HL-60/S4 (cell line): ENCODE data around the gene REEP1.
"Not testable (repeated sequence)": the region's sequence is repeated elsewhere in the genome, so short reads cannot be mapped to it uniquely, and the experiment has no call there.

Source experiments
- in situ Hi-C: fragments of 300-500 bp; cut with MboI; formaldehyde crosslinking; loops from 2 replicates; pipeline ENCODE4 v1.14.3; 2022; ENCODE audit warnings: low sequenced_read_pairs

Gene REEP1

DNA sequence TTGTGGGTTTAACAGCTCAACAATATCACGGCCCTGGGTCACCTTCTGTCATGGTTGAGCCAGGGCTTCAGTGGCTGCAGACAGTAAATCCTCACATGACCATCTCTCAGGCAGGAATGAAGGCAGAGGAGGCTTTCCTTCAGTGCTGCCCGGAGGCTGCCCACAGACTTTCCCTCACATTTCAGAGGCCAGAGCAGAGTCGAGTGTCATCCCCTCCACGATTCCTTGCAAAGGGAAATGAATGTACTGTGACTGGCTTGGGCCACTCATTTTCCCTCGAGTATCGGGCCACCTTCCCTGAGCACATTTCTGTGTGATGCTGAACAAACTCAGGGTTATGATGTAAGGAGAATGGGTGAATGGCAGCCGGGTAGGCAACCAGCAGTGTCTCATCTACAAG lies 10.0 kb upstream of the REEP1 start:
- in situ Hi-C loops, result no loop called here

DNA sequence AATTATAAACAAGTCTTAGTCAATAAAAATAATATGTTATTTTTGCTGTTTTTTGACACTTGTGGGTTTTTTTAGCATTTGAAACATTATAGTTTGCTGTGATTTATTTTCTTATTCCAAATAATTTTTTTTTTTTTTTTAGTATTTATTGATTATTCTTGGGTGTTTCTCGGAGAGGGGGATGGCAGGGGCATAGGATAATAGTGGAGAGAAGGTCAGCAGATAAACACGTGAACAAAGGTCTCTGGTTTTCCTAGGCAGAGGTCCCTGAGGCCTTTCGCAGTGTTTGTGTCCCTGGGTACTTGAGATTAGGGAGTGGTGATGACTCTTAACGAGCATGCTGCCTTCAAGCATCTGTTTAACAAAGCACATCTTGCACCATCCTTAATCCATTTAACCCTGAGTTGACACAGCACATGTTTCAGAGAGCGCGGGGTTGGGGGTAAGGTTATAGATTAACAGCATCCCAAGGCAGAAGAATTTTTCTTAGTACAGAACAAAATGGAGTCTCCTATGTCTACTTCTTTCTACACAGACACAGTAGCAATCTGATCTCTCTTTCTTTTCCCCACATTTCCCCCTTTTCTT lies 8.5 kb upstream of the REEP1 start:
- in situ Hi-C loops, result not testable (repeated sequence)

GRCh38 chr2:86344404-86344803 lies 7.0 kb upstream of the REEP1 start:
- in situ Hi-C loops, result no loop called here

- in situ Hi-C loops, result no loop called here
Observed at GRCh38 chr2:86342488-86342887, 5.1 kb upstream of the REEP1 start.

DNA sequence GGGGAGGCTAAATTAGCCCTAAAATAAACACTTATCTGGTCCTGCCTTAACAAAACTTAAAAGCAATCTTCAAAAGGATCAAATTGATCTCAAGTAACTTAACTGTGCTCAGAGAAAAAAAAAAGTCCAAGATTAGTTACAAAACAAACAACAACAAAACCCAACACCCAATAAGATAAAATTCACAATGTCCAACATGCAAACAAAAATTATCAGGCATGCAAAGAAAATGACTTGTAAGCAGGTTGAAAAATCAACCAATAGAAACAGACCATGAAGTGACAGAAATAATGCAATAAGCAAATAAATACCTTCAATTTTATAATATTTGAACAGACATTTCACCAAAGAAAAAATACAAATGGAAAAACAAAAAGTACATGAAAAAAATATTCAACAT lies 4.0 kb upstream of the REEP1 start:
- in situ Hi-C loops, result no loop called here

- in situ Hi-C loops, result no loop called here
Observed at GRCh38 chr2:86338778-86339295, 1.4 kb upstream of the REEP1 start.

GRCh38 chr2:86336675-86337243 lies 667 bp downstream of the REEP1 start:
- in situ Hi-C loops, result no loop called here

DNA sequence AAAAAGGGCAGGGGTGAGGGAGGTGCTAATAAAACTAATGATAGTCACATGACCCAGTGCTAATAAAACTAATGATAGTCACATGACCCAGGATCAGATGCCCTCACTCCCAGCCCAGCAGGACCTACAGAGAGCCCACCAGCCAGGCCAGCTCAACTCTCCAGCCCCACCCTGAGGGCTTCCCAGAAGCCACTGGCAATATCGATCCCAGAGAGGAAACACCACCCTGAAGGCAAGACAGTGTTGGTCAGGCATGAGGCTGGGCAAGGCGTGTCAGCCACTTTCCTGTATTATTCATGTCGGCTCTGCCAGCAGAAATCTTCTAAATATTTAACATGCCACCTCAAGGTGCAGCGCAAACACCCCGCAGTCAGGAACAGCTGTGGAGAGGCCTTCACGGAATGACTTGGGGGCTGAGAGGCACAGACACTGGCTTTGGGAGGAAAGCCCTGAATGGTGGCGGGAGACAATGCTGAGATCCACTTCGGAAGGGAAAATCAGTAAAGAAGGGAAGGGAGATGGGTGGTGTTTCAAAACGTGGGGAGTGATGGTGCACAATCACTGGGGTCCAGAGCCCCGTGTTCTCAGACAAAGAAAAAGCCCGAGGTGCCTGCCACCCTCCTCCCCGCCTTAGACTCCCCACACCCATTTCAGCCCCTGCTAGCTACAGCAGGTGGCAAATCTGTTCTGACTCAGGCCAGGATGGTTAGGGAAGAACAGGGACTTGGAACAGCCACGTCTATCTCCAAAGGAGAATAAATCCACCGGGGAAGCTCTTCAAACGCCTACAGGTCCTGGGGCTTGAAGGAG lies 1.4 kb downstream of the REEP1 start:
- in situ Hi-C loops, result no loop called here

- in situ Hi-C loops, result no loop called here
Observed at GRCh38 chr2:86333378-86333777, 4.0 kb downstream of the REEP1 start.

DNA sequence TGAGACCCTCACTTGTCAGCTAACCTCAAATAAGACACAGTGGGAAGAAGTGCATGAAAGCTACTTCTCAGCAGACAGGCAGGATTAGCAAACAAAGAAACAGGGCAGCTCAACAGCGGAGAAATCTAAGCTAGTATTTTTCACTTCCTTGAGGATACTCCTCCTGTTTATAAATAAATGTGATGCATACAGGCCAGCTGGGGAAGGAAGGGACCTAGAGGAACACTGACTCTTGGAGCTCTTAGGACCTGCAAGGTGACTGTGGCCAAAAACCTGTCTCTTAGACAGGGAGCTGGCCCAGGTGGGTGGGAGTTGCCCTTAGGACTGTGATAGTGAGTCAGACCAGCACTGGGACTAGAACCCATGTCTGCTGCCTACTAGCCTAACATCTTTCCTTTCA lies 4.8 kb downstream of the REEP1 start:
- in situ Hi-C loops, result no loop called here

DNA sequence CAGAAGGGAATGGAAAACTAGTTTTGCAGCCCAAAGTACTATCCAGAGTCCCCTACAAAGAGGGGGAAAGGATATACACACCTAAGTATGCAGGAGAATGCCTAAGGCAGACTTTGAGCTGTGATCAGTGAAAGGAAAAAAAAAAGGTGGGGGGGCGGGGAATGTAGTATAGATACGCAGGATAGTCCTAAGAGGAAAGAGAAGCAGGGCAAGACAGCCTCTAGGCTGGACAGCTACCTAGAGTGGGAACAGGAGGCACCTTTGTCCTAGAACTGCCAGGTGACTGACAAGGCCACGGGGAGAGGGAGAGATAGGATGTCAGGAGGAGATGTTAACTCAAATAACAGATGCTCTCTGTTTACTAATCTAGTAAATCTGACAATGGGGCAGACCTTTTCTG lies 6.0 kb downstream of the REEP1 start:
- in situ Hi-C loops, result no loop called here

GRCh38 chr2:86330001-86330400 lies 7.4 kb downstream of the REEP1 start:
- in situ Hi-C loops, result no loop called here

DNA sequence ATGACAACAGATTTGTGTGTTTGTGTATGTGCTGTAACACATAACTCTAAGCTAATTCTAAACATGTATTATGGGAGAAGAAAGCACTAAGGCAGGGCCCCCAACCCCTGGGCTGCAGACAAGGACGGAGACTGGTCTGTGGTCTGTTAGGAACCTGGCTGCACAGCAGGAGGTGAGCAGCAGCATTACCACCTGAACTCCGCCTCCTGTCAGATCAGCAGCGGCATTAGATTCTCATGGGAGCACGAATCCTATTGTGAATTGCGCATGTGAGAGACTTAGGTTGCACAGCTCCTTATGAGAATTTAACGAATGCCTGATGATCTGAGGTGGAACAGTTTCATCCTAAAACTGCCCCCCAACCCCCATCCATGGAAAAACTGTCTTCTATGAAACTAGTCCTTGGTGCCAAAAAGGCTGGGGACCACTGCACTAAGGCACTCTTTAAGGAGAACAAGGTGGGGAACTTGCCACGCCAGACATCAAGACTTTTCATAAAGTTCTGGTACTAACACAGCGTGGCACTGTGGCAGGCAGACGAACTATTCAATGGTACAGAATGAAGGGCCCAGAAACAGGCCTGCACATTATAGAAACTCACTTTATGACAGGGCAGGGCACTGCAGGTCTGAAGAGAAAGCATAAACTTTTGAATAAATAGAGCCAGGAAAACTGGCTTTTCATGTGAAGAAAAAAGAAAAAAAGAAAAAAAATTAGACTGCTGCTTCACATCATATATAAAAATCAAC lies 14.0 kb downstream of the REEP1 start:
- in situ Hi-C loops, result no loop called here

- in situ Hi-C loops, result no loop called here
Observed at GRCh38 chr2:86319700-86320580, 17.5 kb downstream of the REEP1 start.

GRCh38 chr2:86315084-86315483 lies 22.3 kb downstream of the REEP1 start:
- in situ Hi-C loops, result no loop called here

GRCh38 chr2:86314125-86314524 lies 23.3 kb downstream of the REEP1 start:
- in situ Hi-C loops, result no loop called here

DNA sequence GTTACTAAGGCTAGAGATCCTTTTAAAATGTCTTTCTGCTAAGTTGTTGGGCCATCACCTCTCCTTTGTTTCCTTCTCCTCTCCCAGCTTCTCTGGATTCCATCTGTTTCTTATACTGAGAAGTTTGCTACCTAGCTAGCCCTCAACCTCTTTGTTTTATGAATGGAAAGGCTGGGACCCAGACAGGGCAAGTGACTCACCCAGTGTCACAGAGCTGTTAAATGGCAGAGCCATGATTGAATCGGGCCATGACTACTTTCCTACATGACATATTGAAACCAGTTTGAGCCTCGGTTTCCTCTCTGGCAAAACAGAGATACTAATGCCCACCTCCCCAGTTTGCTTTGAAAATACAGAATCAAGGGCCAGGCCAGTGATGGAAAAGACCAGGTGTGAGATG lies 24.1 kb downstream of the REEP1 start:
- in situ Hi-C loops, result no loop called here

GRCh38 chr2:86311879-86312278 lies 25.5 kb downstream of the REEP1 start:
- in situ Hi-C loops, result no loop called here

DNA sequence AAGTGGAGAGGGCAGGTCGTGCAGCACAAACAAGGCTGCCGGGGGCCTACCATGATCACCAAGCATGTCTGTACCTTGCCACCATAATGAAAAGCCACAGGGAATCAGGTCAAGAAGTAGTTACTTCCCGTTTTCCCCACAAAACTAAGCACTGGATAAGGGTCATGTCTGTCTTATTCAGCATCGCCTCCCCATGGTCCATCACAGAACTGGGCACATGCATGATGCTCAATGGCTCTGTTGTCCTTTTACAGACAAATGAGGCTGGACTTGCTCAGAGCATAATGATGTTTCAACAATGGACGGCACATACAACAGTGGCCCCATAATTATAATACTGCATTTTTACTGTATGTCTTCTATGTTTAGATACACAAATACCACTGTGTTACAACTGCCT lies 27.5 kb downstream of the REEP1 start:
- in situ Hi-C loops, result no loop called here

DNA sequence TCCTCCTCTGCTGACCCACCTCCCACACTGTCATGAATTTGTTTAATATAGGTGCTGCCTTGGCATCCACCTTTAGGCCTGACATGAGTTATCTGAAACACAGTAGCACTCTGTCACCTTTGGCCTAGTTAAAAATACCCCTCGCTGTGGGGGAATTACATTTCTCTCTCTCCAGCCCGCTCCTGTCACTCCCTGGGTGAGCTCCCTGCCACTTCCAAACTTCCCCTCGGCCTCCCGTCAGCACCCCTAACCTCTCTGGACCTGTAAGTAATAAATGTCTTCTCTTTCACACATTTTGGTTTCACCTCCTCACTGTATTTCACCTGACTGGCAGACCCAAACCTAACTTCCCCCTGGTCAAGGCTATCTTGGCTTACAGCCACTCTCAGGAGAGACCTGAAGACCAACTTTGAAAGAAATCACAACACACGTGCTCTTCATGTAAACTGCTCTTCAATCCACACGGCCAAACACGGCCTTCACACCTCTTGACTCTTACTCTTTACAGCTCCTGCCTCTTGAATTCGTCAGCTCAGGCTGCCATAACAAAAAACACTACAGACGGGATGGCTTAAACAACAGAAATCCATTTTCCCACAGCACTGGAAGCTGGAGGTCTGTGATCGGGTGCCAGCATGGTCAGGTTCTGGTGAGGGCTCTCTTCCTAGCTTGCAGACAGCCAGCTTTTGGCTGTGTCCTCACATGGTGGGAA lies 28.3 kb downstream of the REEP1 start:
- in situ Hi-C loops, result no loop called here
